Panc1 (cell line): Measurements from ENCODE around the gene CHRND. TPM values are rescaled to one million over a fixed set of nuclear protein-coding genes. Genes with fewer than 3 reads are reported as not detected.

Source experiments
- ATAC-seq: fragments of 200-7000 bp; cut with Tn5 transposase; 2 replicates; pipeline ENCODE4 v1.9.1; 2020; ENCODE audit warnings: mild to moderate bottlenecking, moderate library complexity
- BruUV-seq: library from RNA; stranded (reverse); fragments of 400-500 nt; replicated peaks from 2 replicates; lab custom pipeline; 2021; lab: Mats Ljungman, UMichigan
- CTCF ChIA-PET: fragments of 300-600 bp; sonication (Branson Sonifier 250); formaldehyde crosslinking; loops from one replicate; lab custom pipeline; 2022; ENCODE audit warnings: antibody characterized with exemption; lab: Charles Lee
- POLR2A ChIA-PET: fragments of 300-600 bp; sonication (Branson Sonifier 250); formaldehyde crosslinking; loops from one replicate; lab custom pipeline; 2022; ENCODE audit warnings: antibody characterized with exemption; lab: Charles Lee
- DNase-seq: peaks from one replicate; pipeline ENCODE4 v3.0.0-alpha.2; 2010; ENCODE audit warnings: low read depth, low spot score
- H3K27ac ChIP-seq: 2 replicates; pipeline ENCODE4 v1.5.1; 2011; ENCODE audit warnings: mild to moderate bottlenecking, low read length, inconsistent platforms
- H3K27me3 ChIP-seq: fragments of 200-500 bp; sonication (Bioruptor generic); 2 replicates; pipeline ENCODE4 v1.6.0; 2014; ENCODE audit warnings: low read length, inconsistent platforms; ENCODE audit not compliant: control insufficient read depth, insufficient read depth
- H3K36me3 ChIP-seq: fragments of 200-500 bp; sonication (Bioruptor generic); 2 replicates; pipeline ENCODE4 v1.5.1; 2014; ENCODE audit warnings: inconsistent platforms, mild to moderate bottlenecking, low read length, moderate library complexity; ENCODE audit not compliant: control insufficient read depth, insufficient read depth
- H3K4me1 ChIP-seq: 2 replicates; pipeline ENCODE4 v1.5.1; 2011; ENCODE audit warnings: inconsistent platforms, mild to moderate bottlenecking, low read length, moderate library complexity; ENCODE audit not compliant: control insufficient read depth, insufficient read depth
- H3K4me3 ChIP-seq, 2 experiments: 2 replicates each; pipeline ENCODE4 v1.5.1; 2011 to 2012; ENCODE audit warnings: low read depth in 2 of 2, low read length in 2 of 2, mild to moderate bottlenecking in 2 of 2, inconsistent platforms in 1 of 2, moderate library complexity in 1 of 2
- H3K9me3 ChIP-seq: fragments of 200-500 bp; sonication (Bioruptor generic); 2 replicates; pipeline ENCODE4 v1.5.1; 2014; ENCODE audit warnings: low read depth, mild to moderate bottlenecking, inconsistent platforms, low read length, moderate library complexity; ENCODE audit not compliant: control insufficient read depth, insufficient read depth
- CTCF ChIP-seq: fragments of 450-650 bp; IDR thresholded peaks from 2 replicates; pipeline ENCODE4 v1.5.1; 2017; ENCODE audit warnings: mild to moderate bottlenecking
- POLR2AphosphoS5 ChIP-seq: IDR thresholded peaks from 2 replicates; pipeline ENCODE4 v1.6.1; 2012; ENCODE audit warnings: mild to moderate bottlenecking, low read depth, low read length, moderate library complexity
- REST ChIP-seq, 2 experiments: IDR thresholded peaks; 2 replicates each; pipeline ENCODE4 v1.6.1; 2011 to 2012; ENCODE audit warnings: low read depth in 2 of 2, control low read depth in 1 of 2, low read length in 1 of 2, mild to moderate bottlenecking in 1 of 2, moderate library complexity in 1 of 2; ENCODE audit not compliant: insufficient read depth in 1 of 2
- SIN3A ChIP-seq: IDR thresholded peaks from 2 replicates; pipeline ENCODE4 v1.6.1; 2012; ENCODE audit warnings: low read depth, mild to moderate bottlenecking, low read length, moderate library complexity, borderline replicate concordance; ENCODE audit not compliant: insufficient read depth
- TCF7L2 ChIP-seq: IDR thresholded peaks from 2 replicates; pipeline ENCODE4 v1.6.1; 2011; ENCODE audit warnings: mild to moderate bottlenecking, low read depth, low read length, inconsistent platforms
- in situ Hi-C: cut with HindIII; loops from 2 replicates; pipeline ENCODE4 v1.10.0; 2016; ENCODE audit warnings: low sequenced_read_pairs, low pct_unique_long_range_greater_than_20kb
- intact Hi-C: fragments of 100-400 bp; cut with micrococcal nuclease; formaldehyde crosslinking; loops from one replicate; pipeline ENCODE4 v1.10.0; 2022; ENCODE audit not compliant: unreplicated experiment
- total RNA-seq: library from RNA; stranded (reverse); gene quantifications from one replicate; pipeline ENCODE4 v1.2.1, GENCODE V29; 2021; ENCODE audit not compliant: unreplicated experiment

CHRND gene
- total RNA-seq, 1 experiment from 2014 or later, result not detected

GRCh38 chr2:232490221-232491138 lies 35.5 kb upstream of the CHRND start:
- CTCF ChIA-PET, result interaction anchor here (0.6 kb wide), 1 partner anchor 1301 kb away, joined by 3 read pairs; no protein-coding TSS in a partner anchor
- Histone ChIP-seq H3K27me3 (no peaks in the 10 kb centered on the region; the same call in 1 of the 2 replicates), H3K9me3 (no peaks in the 10 kb centered on the region), H3K36me3 (no peaks in the 10 kb centered on the region), H3K4me1 (no peaks in the 10 kb centered on the region), H3K4me3 (no peak overlapping the region), H3K27ac (no peak overlapping the region)
- intact Hi-C loops, result no loop called here
- ATAC-seq (no peak), DNase-seq (no peak)
- TF ChIP-seq REST (IDR thresholded peaks at IDR 0.05; ENCODE audit: insufficient read depth in 1 of 2, low read depth in 2 of 2, low read length in 1 of 2) (no peak), SIN3A (no peak), POLR2AphosphoS5 (no peak), CTCF (no peak), TCF7L2 (no peak)
- no TSS peak for BruUV-seq
- in situ Hi-C loops, result no loop called here
- POLR2A ChIA-PET, result no interaction called here

- H3K27me3 ChIP-seq, result no peaks in the 10 kb centered on the region; the same call in 1 of the 2 replicates
- in situ Hi-C loops, result no loop called here
- DNase-seq (no peak), ATAC-seq (no peak)
- POLR2A ChIA-PET, result no interaction called here
- no peak for TF ChIP-seq SIN3A
- TF ChIP-seq CTCF, result no peak
- TF ChIP-seq TCF7L2, result no peak
- no peak for TF ChIP-seq POLR2AphosphoS5
- no peak for TF ChIP-seq REST (IDR thresholded peaks at IDR 0.05; ENCODE audit: insufficient read depth in 1 of 2, low read depth in 2 of 2, low read length in 1 of 2)
- H3K36me3 ChIP-seq, result no peaks in the 10 kb centered on the region
- H3K4me1 ChIP-seq, result no peaks in the 10 kb centered on the region
- no TSS peak for BruUV-seq
- no peak overlapping the region for H3K27ac ChIP-seq
- intact Hi-C loops, result no loop called here
- CTCF ChIA-PET, result interaction anchor here (0.6 kb wide), 1 partner anchor 1302 kb away, joined by 3 read pairs; no protein-coding TSS in a partner anchor
- H3K4me3 ChIP-seq, result no peak overlapping the region
- H3K9me3 ChIP-seq, result no peaks in the 10 kb centered on the region
These were observed 34.7 kb upstream of the CHRND start for GRCh38 chr2:232491139-232491780.
